ENCODE data around the gene DDX11. TPM values are rescaled to one million over a fixed set of nuclear protein-coding genes. Genes with fewer than 3 reads are reported as not detected.
"Not testable (repeated sequence)": the region's sequence is repeated elsewhere in the genome, so short reads cannot be mapped to it uniquely, and the experiment has no call there.

The DDX11 gene
- total RNA-seq, 4 donors from 2014 or later = 3.6 to 25.5 (median 12.1) TPM

DNA sequence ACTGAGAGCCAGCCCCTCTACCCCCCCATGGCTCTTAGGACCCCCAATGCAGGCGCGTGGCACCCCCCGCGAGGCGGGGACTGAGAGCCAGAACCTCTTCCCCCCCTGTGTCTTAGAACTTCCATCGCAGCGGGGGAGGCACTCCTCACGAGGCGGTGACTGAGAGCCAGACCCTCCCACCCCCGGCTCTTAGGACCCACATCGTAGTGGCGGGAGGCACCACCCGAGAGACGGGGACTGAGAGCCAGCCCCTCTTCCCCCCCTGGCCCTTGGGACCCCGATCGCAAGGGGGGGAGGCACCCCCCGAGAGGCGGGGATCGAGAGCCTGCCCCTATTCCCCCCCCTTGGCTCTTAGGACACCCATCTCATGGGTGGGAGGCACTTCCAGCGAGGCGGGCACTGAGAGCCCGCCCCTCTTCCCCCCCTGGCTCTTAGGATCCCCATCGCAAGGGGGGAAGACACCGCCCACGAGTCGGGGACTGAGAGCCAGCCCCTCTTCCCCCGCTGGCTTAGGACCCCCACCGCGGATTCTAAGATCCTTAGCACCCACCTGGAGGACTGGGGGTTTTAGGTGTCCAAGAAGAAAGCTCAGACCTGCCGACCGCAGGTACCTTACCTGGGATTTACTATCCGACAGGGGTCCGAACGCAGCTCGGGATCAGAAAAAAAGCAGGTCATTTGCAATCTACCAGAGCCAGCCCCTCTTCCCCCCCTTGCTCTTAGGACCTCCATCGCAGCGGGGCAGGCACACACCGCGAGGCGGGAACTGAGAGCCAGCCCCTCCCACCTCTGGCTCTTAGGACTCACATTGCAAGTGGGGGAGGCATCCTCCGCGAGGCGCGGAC lies 44.9 kb downstream of the DDX11 start:
- Histone ChIP-seq H3K4me1 (peaks cover 0 to 35% (median 18%) of the 10 kb centered on the region in 3 donors), H3K27me3 (peaks cover 50% of the 10 kb centered on the region), H3K27ac (no peak overlapping the region), H3K4me3 (peak overlapping the region; percentile 24 to 44), H3K9me3 (no peaks in the 10 kb centered on the region), H3K36me3 (no peaks in the 10 kb centered on the region)
- no peak for TF ChIP-seq POLR2AphosphoS5 (IDR thresholded peaks at IDR 0.05)
- TF ChIP-seq, protein P1, sequence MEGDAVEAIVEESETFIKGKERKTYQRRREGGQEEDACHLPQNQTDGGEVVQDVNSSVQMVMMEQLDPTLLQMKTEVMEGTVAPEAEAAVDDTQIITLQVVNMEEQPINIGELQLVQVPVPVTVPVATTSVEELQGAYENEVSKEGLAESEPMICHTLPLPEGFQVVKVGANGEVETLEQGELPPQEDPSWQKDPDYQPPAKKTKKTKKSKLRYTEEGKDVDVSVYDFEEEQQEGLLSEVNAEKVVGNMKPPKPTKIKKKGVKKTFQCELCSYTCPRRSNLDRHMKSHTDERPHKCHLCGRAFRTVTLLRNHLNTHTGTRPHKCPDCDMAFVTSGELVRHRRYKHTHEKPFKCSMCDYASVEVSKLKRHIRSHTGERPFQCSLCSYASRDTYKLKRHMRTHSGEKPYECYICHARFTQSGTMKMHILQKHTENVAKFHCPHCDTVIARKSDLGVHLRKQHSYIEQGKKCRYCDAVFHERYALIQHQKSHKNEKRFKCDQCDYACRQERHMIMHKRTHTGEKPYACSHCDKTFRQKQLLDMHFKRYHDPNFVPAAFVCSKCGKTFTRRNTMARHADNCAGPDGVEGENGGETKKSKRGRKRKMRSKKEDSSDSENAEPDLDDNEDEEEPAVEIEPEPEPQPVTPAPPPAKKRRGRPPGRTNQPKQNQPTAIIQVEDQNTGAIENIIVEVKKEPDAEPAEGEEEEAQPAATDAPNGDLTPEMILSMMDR (IDR thresholded peaks at IDR 0.05) = no peak
- no peak for TF ChIP-seq EP300 (IDR thresholded peaks at IDR 0.05)
- TF ChIP-seq POLR2A (IDR thresholded peaks at IDR 0.05) = no peak
- ATAC-seq = peak; percentile 75
- WGBS, 2 donors (ENCODE audit: low coverage in 1 of 2) = no CpG with 5 or more reads among the region's 44 CpGs

DNA sequence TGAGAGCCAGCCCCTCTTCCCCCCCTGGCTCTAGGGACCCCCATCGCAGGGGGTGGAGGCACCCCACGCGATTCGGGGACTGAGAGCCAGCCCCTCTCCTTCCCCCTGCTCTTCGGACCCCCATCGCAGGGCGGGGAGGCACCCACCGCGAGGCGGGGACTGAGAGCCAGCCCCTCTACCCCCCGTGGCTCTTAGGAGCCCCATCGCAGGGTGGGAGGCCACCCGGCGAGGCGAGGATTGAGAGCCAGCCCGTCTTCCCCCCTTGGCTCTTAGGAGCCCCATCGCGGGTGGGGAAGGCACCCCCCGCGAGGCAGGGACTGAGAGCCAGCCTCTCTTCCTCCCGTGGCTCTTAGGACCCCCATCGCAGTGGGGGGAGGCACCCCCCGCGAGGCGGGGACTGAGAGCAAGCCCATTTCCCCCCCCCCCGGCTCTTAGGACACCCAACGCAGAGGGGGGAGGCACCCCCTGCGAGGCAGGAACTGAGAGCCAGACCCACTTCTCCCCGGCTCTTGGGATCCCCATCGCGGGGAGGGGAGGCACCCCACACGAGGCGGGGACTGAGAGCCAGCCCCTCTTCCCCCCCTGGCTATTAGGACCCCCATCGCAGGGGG lies 45.6 kb downstream of the DDX11 start:
- ATAC-seq = peak; percentile 44
- Histone ChIP-seq H3K27ac (no peak overlapping the region), H3K4me3 (peak overlapping the region in 1 of 2 donors; percentile 44), H3K9me3 (no peaks in the 10 kb centered on the region), H3K27me3 (peaks cover 50% of the 10 kb centered on the region), H3K36me3 (no peaks in the 10 kb centered on the region), H3K4me1 (peaks cover 0 to 35% (median 18%) of the 10 kb centered on the region in 3 donors)
- no CpG with 5 or more reads among the region's 34 CpGs for WGBS, 2 donors (ENCODE audit: low coverage in 1 of 2)
- no peak for TF ChIP-seq POLR2A (IDR thresholded peaks at IDR 0.05)
- TF ChIP-seq EP300 (IDR thresholded peaks at IDR 0.05) = no peak
- TF ChIP-seq POLR2AphosphoS5 (IDR thresholded peaks at IDR 0.05) = no peak
- TF ChIP-seq, protein P1 (IDR thresholded peaks at IDR 0.05) = no peak

DNA sequence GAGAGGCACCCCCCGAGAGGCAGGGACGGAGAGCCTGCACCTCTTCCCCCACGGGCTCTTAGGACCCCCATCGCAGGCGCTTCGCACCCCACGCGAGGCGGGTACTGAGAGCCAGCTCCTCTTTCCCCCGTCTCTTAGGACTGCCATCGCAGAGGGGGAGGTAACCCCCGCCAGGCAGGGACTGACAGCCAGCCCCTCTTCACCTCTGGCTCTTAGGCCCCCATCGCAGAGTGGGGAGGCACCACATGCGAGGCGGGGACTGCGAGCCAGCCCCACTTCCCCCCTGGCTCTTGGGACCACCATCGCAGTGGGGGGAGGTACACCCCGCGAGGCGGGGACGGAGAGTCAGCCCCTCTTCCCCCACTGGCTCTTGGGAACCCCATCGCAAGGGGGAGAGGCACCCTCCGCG lies 46.1 kb downstream of the DDX11 start:
- Histone ChIP-seq H3K4me3 (peak overlapping the region in 1 of 2 donors; percentile 44), H3K9me3 (no peaks in the 10 kb centered on the region), H3K27me3 (peaks cover 46% of the 10 kb centered on the region), H3K36me3 (no peaks in the 10 kb centered on the region), H3K4me1 (peaks cover 0 to 35% (median 18%) of the 10 kb centered on the region in 3 donors), H3K27ac (no peak overlapping the region)
- TF ChIP-seq, protein P1 (IDR thresholded peaks at IDR 0.05) = no peak
- TF ChIP-seq POLR2AphosphoS5 (IDR thresholded peaks at IDR 0.05) = no peak
- TF ChIP-seq POLR2A (IDR thresholded peaks at IDR 0.05) = no peak
- no peak for TF ChIP-seq EP300 (IDR thresholded peaks at IDR 0.05)
- WGBS, 2 donors (ENCODE audit: low coverage in 1 of 2) = no CpG with 5 or more reads among the region's 24 CpGs
- no peak for ATAC-seq

DNA sequence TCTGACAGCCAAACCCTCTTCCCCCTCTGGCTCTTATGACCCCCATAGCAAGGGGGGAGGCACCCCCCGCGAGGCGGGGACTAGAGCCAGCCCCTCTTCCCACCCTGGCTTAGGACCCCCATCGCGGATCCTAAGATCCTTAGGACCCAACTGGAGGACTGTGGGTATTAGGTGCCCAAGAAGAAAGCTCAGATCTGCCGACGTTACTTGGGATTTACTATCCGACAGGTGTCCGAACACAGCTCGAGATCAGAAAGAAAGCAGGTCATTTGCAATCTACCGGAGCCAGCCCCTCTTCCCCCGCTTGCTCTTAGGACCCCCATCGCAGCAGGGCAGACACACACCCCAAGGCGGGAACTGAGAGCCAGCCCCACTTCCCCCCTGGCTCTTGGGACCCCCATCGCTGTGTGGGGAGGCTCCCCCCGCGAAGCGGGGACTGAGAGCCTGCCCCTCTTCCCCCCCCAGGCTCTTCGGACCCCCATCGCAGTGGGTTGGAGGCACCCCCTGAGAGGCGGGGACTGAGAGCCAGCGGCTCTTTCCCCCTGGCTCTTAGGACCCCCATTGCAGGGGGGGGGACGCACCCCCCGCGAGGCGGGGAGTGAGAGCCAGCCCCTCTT lies 46.8 kb downstream of the DDX11 start:
- WGBS, 2 donors (ENCODE audit: low coverage in 1 of 2) = 62% methylated on average over 6 of the region's 26 CpGs; no CpG with 5 or more reads in 1 of the 2 donors
- H3K27me3 ChIP-seq = peaks cover 42% of the 10 kb centered on the region
- TF ChIP-seq, protein P1 (IDR thresholded peaks at IDR 0.05) = no peak
- TF ChIP-seq POLR2A (IDR thresholded peaks at IDR 0.05) = no peak
- no peak for TF ChIP-seq EP300 (IDR thresholded peaks at IDR 0.05)
- no peak for TF ChIP-seq POLR2AphosphoS5 (IDR thresholded peaks at IDR 0.05)
- no peaks in the 10 kb centered on the region for H3K9me3 ChIP-seq
- H3K36me3 ChIP-seq = no peaks in the 10 kb centered on the region
- ATAC-seq = no peak
- no peak overlapping the region for H3K4me3 ChIP-seq
- H3K4me1 ChIP-seq = peaks cover 0 to 35% (median 18%) of the 10 kb centered on the region in 3 donors
- no peak overlapping the region for H3K27ac ChIP-seq

DNA sequence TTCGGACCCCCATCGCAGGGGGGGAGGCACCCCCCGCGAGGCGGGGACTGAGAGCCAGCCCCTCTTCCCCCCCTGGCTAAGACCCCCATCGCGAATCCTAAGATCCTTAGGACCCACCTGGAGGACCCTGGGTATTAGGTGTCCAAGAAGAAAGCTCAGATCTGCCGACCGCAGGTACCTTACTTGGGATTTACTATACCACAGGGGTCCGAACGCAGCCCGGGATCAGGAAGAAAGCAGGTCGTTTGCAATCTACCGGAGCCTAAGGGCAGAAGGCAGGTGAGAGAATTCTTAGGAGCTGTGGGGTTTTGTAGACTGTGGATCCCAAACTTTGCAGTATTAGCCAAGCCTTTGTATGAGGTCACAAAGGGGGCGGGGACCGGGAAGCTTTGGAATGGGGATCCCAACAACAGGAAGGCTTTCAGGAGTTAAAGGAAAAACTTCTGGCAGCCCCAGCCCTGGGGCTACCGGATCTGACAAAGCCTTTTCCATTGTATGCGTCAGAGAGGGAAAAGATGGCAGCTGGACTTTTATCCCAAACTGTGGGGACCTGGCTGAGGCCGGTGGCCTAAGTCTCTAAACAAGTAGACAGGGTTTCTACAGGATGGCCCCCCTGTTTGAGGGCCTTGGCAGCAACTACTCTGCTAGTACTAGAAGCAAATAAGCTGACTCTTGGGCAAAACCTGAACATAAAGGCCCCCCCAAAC lies 47.5 kb downstream of the DDX11 start:
- H3K27ac ChIP-seq, H3K4me3 ChIP-seq: not testable (repeated sequence)
- 31 to 74% methylated on average over 3 to 4 of the region's 19 CpGs for whole genome bisulfite sequencing, 2 donors (ENCODE audit: low coverage in 1 of 2)

More for the DNA sequence above, 47.5 kb downstream of the DDX11 start:
- H3K9me3 ChIP-seq, ATAC-seq, H3K36me3 ChIP-seq: not testable (repeated sequence)
- Histone ChIP-seq H3K4me1 (peaks cover 0 to 35% (median 18%) of the 10 kb centered on the region in 3 donors), H3K27me3 (peaks cover 37% of the 10 kb centered on the region)
